Stomach (tissue), 9 donors: ENCODE results near the gene AJM1. TPM values are rescaled to one million over a fixed set of nuclear protein-coding genes. Genes with fewer than 3 reads are reported as not detected.
"Not testable (repeated sequence)": the region's sequence is repeated elsewhere in the genome, so short reads cannot be mapped to it uniquely, and the experiment has no call there.

Source experiments
- DNase-seq, 2 donors: peaks; one replicate each; pipeline versions ENCODE4 v3.0.0 to v3.0.0-alpha.2; 2013 to 2019
- H3K27ac ChIP-seq, 5 donors: fragments of 200-600 bp in 4 of 5; sonication (generic) in 4 of 5; one replicate each; pipeline ENCODE4 v1.5.1; 2013 to 2019; ENCODE audit warnings: mild to moderate bottlenecking in 1 of 5, moderate library complexity in 1 of 5
- H3K27me3 ChIP-seq, 3 donors: fragments of 200-600 bp; sonication (generic); one replicate each; pipeline ENCODE4 v1.5.1; 2017 to 2019; ENCODE audit warnings: mixed run types in 1 of 3
- H3K36me3 ChIP-seq, 4 donors: fragments of 200-600 bp; sonication (generic); 1 replicate in 3 of 4; 2 replicates in 1 of 4; pipeline ENCODE4 v1.5.1; 2016 to 2019
- H3K4me1 ChIP-seq, 4 donors: fragments of 200-600 bp; sonication (generic); one replicate each; pipeline ENCODE4 v1.5.1; 2016 to 2019
- H3K4me3 ChIP-seq, 4 donors: fragments of 200-600 bp; sonication (generic) in 3 of 4; one replicate each; pipeline ENCODE4 v1.5.1; 2016 to 2019; ENCODE audit warnings: mild to moderate bottlenecking in 1 of 4
- H3K9me3 ChIP-seq, 4 donors: fragments of 200-600 bp; sonication (generic); one replicate each; pipeline ENCODE4 v1.5.1; 2016 to 2019
- CTCF ChIP-seq, 7 experiments: fragments of 450-650 bp in 4 of 7; fragments of 200-600 bp in 3 of 7; sonication (generic) in 3 of 7; IDR thresholded peaks; one replicate each; pipeline ENCODE4 v1.5.1; 2016 to 2019; ENCODE audit warnings: antibody characterized with exemption in 7 of 7, control low read depth in 2 of 7, mild to moderate bottlenecking in 1 of 7
- EP300 ChIP-seq: sonication (generic); formaldehyde crosslinking; IDR thresholded peaks from one replicate; pipeline ENCODE4 v1.6.1; 2017; ENCODE audit warnings: antibody characterized with exemption
- POLR2A ChIP-seq, 4 donors: fragments of 450-650 bp; IDR thresholded peaks; one replicate each; pipeline ENCODE4 v1.6.1; 2016; ENCODE audit warnings: antibody characterized with exemption in 4 of 4, control low read depth in 2 of 4, mild to moderate bottlenecking in 1 of 4, moderate library complexity in 1 of 4
- POLR2AphosphoS5 ChIP-seq, 3 donors: sonication (generic); formaldehyde crosslinking; IDR thresholded peaks; one replicate each; pipeline ENCODE4 v1.6.1; 2016; ENCODE audit warnings: antibody characterized with exemption in 3 of 3
- WGBS, 5 donors: extraction: QIAGEN DNeasy Blood & Tissue Kit in 3 of 5; methylation state at CpG; one replicate each; pipeline versions ENCODE4 v1.1.5 to v1.1.7; 2013 to 2018; 5-methylcytosine and 5-hydroxymethylcytosine counted together
- intact Hi-C: fragments of 100-400 bp; cut with DNase I; formaldehyde crosslinking; loops from one replicate; pipeline ENCODE4 v1.15.1; 2023; ENCODE audit warnings: low total_unique reads
- polyA plus RNA-seq, 3 donors: library from polyadenylated mRNA; stranded (reverse); fragments of 200-250 nt; gene quantifications; one replicate each; pipeline ENCODE4 v1.2.3, GENCODE V29; 2013
- total RNA-seq, 5 donors: library from RNA; depleted of rRNA; stranded (reverse); fragments of >200 nt; gene quantifications; one replicate each; pipeline versions ENCODE4 v1.1.0 to v1.2.3, GENCODE V29; 2014 to 2016
- donor health status: healthy with polysubstance abuse.
- donor health status: Bipolar disorder and iron deficiency.
- donor health status: healthy.

The AJM1 gene
- total and polyA plus RNA-seq, 8 donors = 0.46 to 37.4 (median 2.6) TPM

GRCh38 chr9:136795000-136795348 lies 47.3 kb upstream of the AJM1 start:
- DNase-seq = no peak
- no peak overlapping the region for H3K4me3 ChIP-seq
- TF ChIP-seq CTCF (IDR thresholded peaks at IDR 0.05) (no peak), POLR2A (IDR thresholded peaks at IDR 0.05) (no peak), POLR2AphosphoS5 (IDR thresholded peaks at IDR 0.05) (no peak), EP300 (no peak)
- no peaks in the 10 kb centered on the region for H3K9me3 ChIP-seq
- peaks cover 6 to 42% (median 18%) of the 10 kb centered on the region in 3 donors for H3K27me3 ChIP-seq
- peaks cover 0 to 22% (median 10%) of the 10 kb centered on the region in 4 donors for H3K36me3 ChIP-seq
- no peak overlapping the region for H3K27ac ChIP-seq
- peaks cover 44 to 76% (median 63%) of the 10 kb centered on the region in 4 donors for H3K4me1 ChIP-seq
- intact Hi-C loops = no loop called here
- WGBS, 5 donors = 74 to 82% (median 81%) methylated on average over 6 of the region's 6 CpGs

- WGBS, 5 donors = 35 to 43% (median 39%) methylated on average over 5 of the region's 5 CpGs
- TF ChIP-seq EP300 = no peak
- no peak for TF ChIP-seq POLR2A (IDR thresholded peaks at IDR 0.05)
- no peak for TF ChIP-seq POLR2AphosphoS5 (IDR thresholded peaks at IDR 0.05)
- no peak for TF ChIP-seq CTCF (IDR thresholded peaks at IDR 0.05)
- Histone ChIP-seq H3K4me3 (no peak within 1 kb of the TSS), H3K36me3 (peaks cover 0 to 22% (median 10%) of the 10 kb centered on the region in 4 donors), H3K27me3 (peaks cover 6 to 55% (median 31%) of the 10 kb centered on the region in 3 donors), H3K9me3 (no peaks in the 10 kb centered on the region), H3K4me1 (peaks cover 49 to 82% (median 69%) of the 10 kb centered on the region in 4 donors), H3K27ac (peak within 1 kb of the TSS in 2 of 5 donors; percentile 5 to 46)
- intact Hi-C loops = no loop called here
- no peak for DNase-seq
Measured at GRCh38 chr9:136796238-136796774, 46.0 kb upstream of the AJM1 start, which contains the start of gene CCDC183. Gene CCDC183, plus strand, starts transcription at chr9:136796338. Its CDS starts 60 bp downstream, at chr9:136796398.

- Histone ChIP-seq H3K27ac (peak overlapping the region in 2 of 5 donors; percentile 5 to 46), H3K36me3 (peaks cover 0 to 22% (median 10%) of the 10 kb centered on the region in 4 donors), H3K27me3 (peaks cover 6 to 61% (median 32%) of the 10 kb centered on the region in 3 donors), H3K4me1 (peaks cover 47 to 82% (median 66%) of the 10 kb centered on the region in 4 donors)
- intact Hi-C loops, H3K9me3 ChIP-seq, H3K4me3 ChIP-seq: not testable (repeated sequence)
- DNase-seq = peak in 1 of 2 donors; percentile 85
- 4 to 13% (median 8%) methylated on average over 10 of the region's 10 CpGs for WGBS, 5 donors
Measured at GRCh38 chr9:136796775-136797347, 45.4 kb upstream of the AJM1 start.

GRCh38 chr9:136798708-136799078 lies 43.6 kb upstream of the AJM1 start:
- peak overlapping the region in 2 of 4 donors; percentile 11 to 61 for H3K4me3 ChIP-seq
- DNase-seq = no peak
- TF ChIP-seq POLR2AphosphoS5 (IDR thresholded peaks at IDR 0.05) (no peak), POLR2A (IDR thresholded peaks at IDR 0.05) (no peak), CTCF (IDR thresholded peaks at IDR 0.05) (no peak), EP300 (no peak)
- peaks cover 37 to 66% (median 53%) of the 10 kb centered on the region in 4 donors for H3K4me1 ChIP-seq
- no peaks in the 10 kb centered on the region for H3K9me3 ChIP-seq
- H3K36me3 ChIP-seq = peaks cover 0 to 8% (median 0%) of the 10 kb centered on the region in 4 donors
- peaks cover 6 to 70% (median 32%) of the 10 kb centered on the region in 3 donors for H3K27me3 ChIP-seq
- intact Hi-C loops = no loop called here
- 43 to 59% (median 49%) methylated on average over 6 of the region's 6 CpGs for WGBS, 5 donors
- peak overlapping the region; percentile 72 to 88 (median 79) for H3K27ac ChIP-seq
